Mesenchymal stem cell (in vitro differentiated cells and primary cell): Measurements from ENCODE around the gene FBXL7.

Experiments used
- DNase-seq: peaks from one replicate; pipeline ENCODE4 v3.0.0-alpha.2; 2013
- H2AFZ ChIP-seq: one replicate; pipeline ENCODE4 v1.6.1; 2013; ENCODE audit warnings: low read depth, mild to moderate bottlenecking, control low read depth, inconsistent platforms, low read length, moderate library complexity
- H2AK5ac ChIP-seq: 2 replicates; pipeline ENCODE4 v1.6.1; 2013; ENCODE audit warnings: low read length, moderate library complexity, mild to moderate bottlenecking, inconsistent platforms; ENCODE audit not compliant: severe bottlenecking
- H2BK120ac ChIP-seq: one replicate; pipeline ENCODE4 v1.6.1; 2013; ENCODE audit warnings: low read depth, mild to moderate bottlenecking, inconsistent platforms, low read length, moderate library complexity
- H2BK12ac ChIP-seq, 2 experiments: one replicate each; pipeline ENCODE4 v1.6.1; 2013; ENCODE audit warnings: inconsistent platforms in 2 of 2, low read length in 2 of 2, mild to moderate bottlenecking in 2 of 2, moderate library complexity in 2 of 2, control low read depth in 1 of 2
- H2BK15ac ChIP-seq: one replicate; pipeline ENCODE4 v1.6.1; 2013; ENCODE audit warnings: mild to moderate bottlenecking, low read depth, inconsistent platforms; ENCODE audit not compliant: poor library complexity, severe bottlenecking
- H2BK5ac ChIP-seq: 2 replicates; pipeline ENCODE4 v1.6.1; 2013; ENCODE audit warnings: low read depth, mild to moderate bottlenecking, low read length, control low read depth, inconsistent platforms; ENCODE audit not compliant: poor library complexity, severe bottlenecking
- H3K14ac ChIP-seq, 2 experiments: one replicate each; pipeline ENCODE4 v1.6.1; 2013; ENCODE audit warnings: inconsistent platforms in 2 of 2, low read length in 2 of 2, control low read depth in 1 of 2, mild to moderate bottlenecking in 1 of 2, moderate library complexity in 1 of 2
- H3K18ac ChIP-seq, 2 experiments: one replicate each; pipeline ENCODE4 v1.6.1; 2013; ENCODE audit warnings: inconsistent platforms in 2 of 2, low read length in 2 of 2, control low read depth in 1 of 2, low read depth in 1 of 2, mild to moderate bottlenecking in 1 of 2
- H3K23ac ChIP-seq, 2 experiments: one replicate each; pipeline ENCODE4 v1.6.1; 2013; ENCODE audit warnings: inconsistent platforms in 2 of 2, low read length in 2 of 2, mild to moderate bottlenecking in 2 of 2, moderate library complexity in 2 of 2, control low read depth in 1 of 2
- H3K27ac ChIP-seq: 2 replicates; pipeline ENCODE4 v1.5.1; 2013; ENCODE audit warnings: mild to moderate bottlenecking, moderate library complexity, low read length, control low read depth, inconsistent platforms; ENCODE audit not compliant: poor library complexity, severe bottlenecking
- H3K27me3 ChIP-seq, 2 experiments: 2 replicates each; pipeline versions ENCODE4 v1.6.1 to v1.7.0; 2013; ENCODE audit warnings: low read length in 2 of 2, mild to moderate bottlenecking in 2 of 2, moderate library complexity in 2 of 2, control low read depth in 1 of 2, inconsistent platforms in 1 of 2; ENCODE audit not compliant: control insufficient read depth in 1 of 2, insufficient read depth in 1 of 2
- H3K36me3 ChIP-seq, 2 experiments: 2 replicates each; pipeline versions ENCODE4 v1.6.1 to v1.7.0; 2013; ENCODE audit warnings: low read length in 2 of 2, control low read depth in 1 of 2, inconsistent platforms in 1 of 2, low read depth in 1 of 2, mild to moderate bottlenecking in 1 of 2; ENCODE audit not compliant: insufficient read depth in 2 of 2, control insufficient read depth in 1 of 2
- H3K4ac ChIP-seq, 2 experiments: one replicate each; pipeline ENCODE4 v1.6.1; 2013; ENCODE audit warnings: inconsistent platforms in 2 of 2, low read length in 2 of 2, mild to moderate bottlenecking in 2 of 2, moderate library complexity in 2 of 2, control low read depth in 1 of 2, low read depth in 1 of 2
- H3K4me1 ChIP-seq: 2 replicates; pipeline ENCODE4 v1.6.1; 2013; ENCODE audit warnings: low read depth, low read length, control low read depth; ENCODE audit not compliant: control insufficient read depth, insufficient read depth
- H3K4me2 ChIP-seq: 2 replicates; pipeline ENCODE4 v1.6.1; 2013; ENCODE audit warnings: low read length, mild to moderate bottlenecking, inconsistent platforms; ENCODE audit not compliant: poor library complexity, severe bottlenecking
- H3K4me3 ChIP-seq, 2 experiments: 2 replicates each; pipeline versions ENCODE4 v1.5.1 to v1.7.0; 2013; ENCODE audit warnings: low read length in 2 of 2, mild to moderate bottlenecking in 2 of 2, control low read depth in 1 of 2, low read depth in 1 of 2; ENCODE audit not compliant: insufficient read depth in 1 of 2
- H3K79me1 ChIP-seq: replicated peaks from 2 replicates; pipeline ENCODE4 v1.6.1; 2013; ENCODE audit warnings: mild to moderate bottlenecking, control low read depth, low read length, inconsistent platforms; ENCODE audit not compliant: poor library complexity, severe bottlenecking
- H3K9ac ChIP-seq: 2 replicates; pipeline ENCODE4 v1.7.0; 2013; ENCODE audit warnings: mild to moderate bottlenecking, low read length, moderate library complexity
- H3K9me3 ChIP-seq: 2 replicates; pipeline ENCODE4 v1.7.0; 2013; ENCODE audit warnings: mild to moderate bottlenecking, low read length; ENCODE audit not compliant: control insufficient read depth
- H4K8ac ChIP-seq: one replicate; pipeline ENCODE4 v1.6.1; 2013; ENCODE audit warnings: inconsistent platforms, mild to moderate bottlenecking, low read length, moderate library complexity
- H4K91ac ChIP-seq: one replicate; pipeline ENCODE4 v1.6.1; 2013; ENCODE audit warnings: mild to moderate bottlenecking, low read length, inconsistent platforms
- WGBS: methylation state at CpG from one replicate; pipeline ENCODE4 v1.1.7; 2013; ENCODE audit warnings: mixed read lengths; 5-methylcytosine and 5-hydroxymethylcytosine counted together

FBXL7 gene

DNA sequence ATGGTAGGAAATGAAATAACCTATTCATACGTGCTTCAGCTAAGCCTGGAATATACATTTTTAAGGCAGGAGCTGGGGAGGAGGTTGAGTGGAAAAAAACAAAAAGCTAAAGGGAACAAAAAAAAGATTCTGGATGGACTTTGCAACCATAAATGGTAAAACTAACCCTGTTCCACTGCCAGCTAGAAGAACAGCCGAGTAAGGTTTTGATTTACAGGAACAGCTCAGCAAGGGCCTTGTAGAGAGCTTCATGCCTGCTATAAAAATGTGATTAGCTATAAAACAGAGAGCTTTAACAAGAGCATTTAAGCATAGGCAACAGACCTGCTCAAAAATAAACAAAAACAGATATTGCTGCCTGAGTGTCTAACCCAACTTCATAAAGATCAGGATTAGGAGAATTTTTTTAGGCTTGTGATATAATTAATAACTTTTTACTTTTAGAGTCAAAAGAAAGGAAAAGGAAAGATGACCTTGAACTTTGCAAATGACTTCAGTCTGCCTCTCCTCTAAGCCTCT is 194.8 kb downstream of the FBXL7 start:
- DNase-seq, result no peak
- H3K27me3 ChIP-seq, result no peaks in the 10 kb centered on the region

DNA sequence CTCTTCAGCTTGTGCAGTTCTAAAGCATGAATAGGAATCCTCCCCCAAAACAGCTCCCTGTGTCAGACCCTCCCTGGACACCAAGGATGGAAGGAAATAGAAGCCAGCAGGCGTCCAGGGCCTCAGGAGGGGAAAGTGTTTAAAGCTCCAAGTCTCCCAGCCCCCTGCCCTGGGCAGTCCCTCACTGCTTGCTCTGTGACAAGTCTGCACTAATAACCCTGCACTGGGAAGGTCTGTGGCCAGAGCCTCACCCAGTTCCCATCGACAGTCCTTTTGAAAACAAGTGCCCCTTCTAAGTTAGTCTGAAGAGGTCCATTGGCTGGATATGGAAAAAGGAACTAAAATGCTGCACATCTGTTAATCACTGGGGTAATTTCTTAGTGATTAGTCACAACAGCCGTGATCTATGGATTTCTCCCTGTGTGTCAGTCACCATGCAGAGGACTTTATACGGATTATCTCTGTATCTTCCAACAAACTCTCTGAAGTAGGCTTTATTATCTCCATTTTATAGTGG is 195.3 kb downstream of the FBXL7 start:
- Histone ChIP-seq H3K4me3 (peak overlapping the region in 1 of 2 experiments; percentile 36), H3K18ac (peak overlapping the region; percentile 7 to 61), H2BK5ac (no peak overlapping the region), H3K14ac (no peak overlapping the region), H3K36me3 (no peaks in the 10 kb centered on the region), H2BK15ac (no peak overlapping the region), H2BK12ac (no peak overlapping the region), H4K91ac (no peak overlapping the region), H3K27ac (peak overlapping the region; percentile 67), H3K4ac (no peak overlapping the region), H4K8ac (peak overlapping the region; percentile 48), H2AFZ (no peak overlapping the region), H3K4me1 (peaks cover 9% of the 10 kb centered on the region), H3K23ac (no peak overlapping the region), H2AK5ac (no peak overlapping the region), H3K9ac (peak overlapping the region; percentile 73), H3K4me2 (no peak overlapping the region), H3K9me3 (no peaks in the 10 kb centered on the region), H3K79me1 (peaks cover 32% of the 10 kb centered on the region), H3K27me3 (no peaks in the 10 kb centered on the region), H2BK120ac (no peak overlapping the region)
- peak; percentile 73 for DNase-seq
- 4% methylated on average over 2 of the region's 4 CpGs for WGBS

More for the DNA sequence above, 194.8 kb downstream of the FBXL7 start:
- Histone ChIP-seq H3K36me3 (no peaks in the 10 kb centered on the region), H3K4me1 (peaks cover 9% of the 10 kb centered on the region), H4K91ac (no peak overlapping the region), H3K18ac (no peak overlapping the region), H2AFZ (no peak overlapping the region), H3K4me2 (no peak overlapping the region), H2BK12ac (no peak overlapping the region), H3K4ac (no peak overlapping the region), H3K23ac (no peak overlapping the region), H2BK5ac (no peak overlapping the region), H3K4me3 (peak overlapping the region in 1 of 2 experiments; percentile 36), H3K27ac (peak overlapping the region; percentile 67), H4K8ac (no peak overlapping the region), H2BK15ac (no peak overlapping the region), H3K9me3 (no peaks in the 10 kb centered on the region), H3K79me1 (peaks cover 32% of the 10 kb centered on the region), H3K14ac (no peak overlapping the region), H3K9ac (peak overlapping the region; percentile 73), H2BK120ac (no peak overlapping the region), H2AK5ac (no peak overlapping the region)
- 40% methylated on average over 2 of the region's 2 CpGs for WGBS

DNA sequence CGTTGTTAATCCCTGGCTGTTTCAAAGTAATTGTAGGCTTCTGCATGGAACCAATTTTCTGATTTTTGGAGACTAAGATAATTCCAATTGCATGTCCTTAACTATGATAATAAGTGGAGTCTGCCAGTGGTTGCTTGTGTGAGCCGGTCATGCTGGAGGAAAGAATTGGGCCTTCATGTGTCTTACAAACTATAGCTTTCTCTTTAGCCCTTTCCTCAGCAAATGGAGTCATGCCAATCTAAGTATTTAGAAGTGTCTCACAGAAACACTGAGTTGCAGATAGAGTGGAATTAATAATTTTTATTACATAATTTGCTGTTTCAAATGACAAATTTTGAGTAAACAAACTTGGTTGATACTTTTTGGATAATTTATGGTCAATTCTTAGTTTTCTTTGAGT is 200.4 kb downstream of the FBXL7 start:
- H2BK120ac ChIP-seq, result no peak overlapping the region
- H3K4me2 ChIP-seq, result no peak overlapping the region
- no peak overlapping the region for H4K8ac ChIP-seq
- no peak overlapping the region for H3K4me3 ChIP-seq
- H3K9me3 ChIP-seq, result no peaks in the 10 kb centered on the region
- H2AK5ac ChIP-seq, result peak overlapping the region; percentile 70
- H3K36me3 ChIP-seq, result no peaks in the 10 kb centered on the region
- no peaks in the 10 kb centered on the region for H3K27me3 ChIP-seq
- H2BK15ac ChIP-seq, result no peak overlapping the region
- H2AFZ ChIP-seq, result no peak overlapping the region
- DNase-seq, result no peak
- no peak overlapping the region for H2BK12ac ChIP-seq
- no peak overlapping the region for H3K4ac ChIP-seq
- H3K4me1 ChIP-seq, result peaks cover 3% of the 10 kb centered on the region
- H3K23ac ChIP-seq, result no peak overlapping the region
- no peak overlapping the region for H2BK5ac ChIP-seq
- 94% methylated on average over 2 of the region's 2 CpGs for WGBS
- no peak overlapping the region for H4K91ac ChIP-seq
- H3K14ac ChIP-seq, result no peak overlapping the region
- no peak overlapping the region for H3K18ac ChIP-seq
- H3K79me1 ChIP-seq, result peaks cover 17% of the 10 kb centered on the region
- no peak overlapping the region for H3K9ac ChIP-seq
- H3K27ac ChIP-seq, result no peak overlapping the region

DNA sequence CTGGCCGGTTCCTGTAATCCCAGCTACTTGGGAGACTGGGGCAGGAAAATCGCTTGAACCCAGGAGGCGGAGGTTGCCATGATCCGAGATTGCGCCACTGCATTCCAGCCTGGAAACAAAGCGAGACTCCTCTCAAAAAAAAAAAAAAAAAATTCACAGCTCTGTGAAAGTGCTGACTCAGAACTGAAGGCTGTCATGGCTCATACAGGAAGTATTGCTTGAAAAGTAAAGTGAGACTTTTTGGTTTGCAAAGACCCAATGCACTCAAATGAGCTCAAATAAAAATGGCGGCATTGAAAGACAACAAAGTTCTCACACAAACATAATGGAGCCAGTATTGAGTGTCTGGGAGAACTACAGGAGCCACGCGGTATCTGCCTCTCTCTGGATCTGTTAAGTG is 202.1 kb downstream of the FBXL7 start:
- H2BK5ac ChIP-seq, result peak overlapping the region; percentile 88
- H2AK5ac ChIP-seq, result no peak overlapping the region
- H2BK15ac ChIP-seq, result no peak overlapping the region
- H3K4me2 ChIP-seq, result no peak overlapping the region
- no peaks in the 10 kb centered on the region for H3K36me3 ChIP-seq
- no peak overlapping the region for H2AFZ ChIP-seq
- H3K27me3 ChIP-seq, result no peaks in the 10 kb centered on the region
- H3K4ac ChIP-seq, result peak overlapping the region in 1 of 2 experiments; percentile 69
- no peak overlapping the region for H3K14ac ChIP-seq
- peak overlapping the region; percentile 96 for H3K27ac ChIP-seq
- no peak overlapping the region for H4K91ac ChIP-seq
- DNase-seq, result peak; percentile 79
- 67% methylated on average over 5 of the region's 9 CpGs for WGBS
- H3K23ac ChIP-seq, result no peak overlapping the region
- H3K9ac ChIP-seq, result no peak overlapping the region
- no peak overlapping the region for H4K8ac ChIP-seq
- H3K4me1 ChIP-seq, result peaks cover 3% of the 10 kb centered on the region
- H3K18ac ChIP-seq, result peak overlapping the region in 1 of 2 experiments; percentile 76
- no peaks in the 10 kb centered on the region for H3K9me3 ChIP-seq
- H3K4me3 ChIP-seq, result no peak overlapping the region
- no peak overlapping the region for H2BK120ac ChIP-seq
- H3K79me1 ChIP-seq, result peaks cover 16% of the 10 kb centered on the region
- peak overlapping the region in 1 of 2 experiments; percentile 28 for H2BK12ac ChIP-seq
